Measurements from ENCODE around the gene ASL.
"Not testable (repeated sequence)": the region's sequence is repeated elsewhere in the genome, so short reads cannot be mapped to it uniquely, and the experiment has no call there.

ASL gene

DNA sequence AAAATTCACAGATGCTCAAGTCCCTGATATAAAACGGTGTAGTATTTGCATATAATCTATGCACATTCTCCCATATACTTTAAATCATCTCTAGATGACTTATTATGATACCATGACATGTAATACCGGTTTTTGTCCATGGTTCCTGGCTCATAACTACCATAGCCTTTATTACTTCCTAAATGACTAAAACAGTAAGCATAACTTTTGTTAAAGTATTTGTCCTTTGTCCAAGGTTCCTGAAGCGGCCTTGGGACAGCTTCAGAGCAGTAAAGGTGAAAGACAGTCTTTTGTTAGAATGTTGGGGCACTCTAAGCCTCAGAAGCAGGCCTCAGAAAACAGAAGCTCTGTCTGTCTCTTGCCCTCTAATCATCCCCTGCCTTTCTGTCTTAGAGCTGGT lies 43.0 kb downstream of the ASL start:
- DNase-seq (ENCODE audit: low read depth in 3 of 3, low spot score in 1 of 3) = no peak

DNA sequence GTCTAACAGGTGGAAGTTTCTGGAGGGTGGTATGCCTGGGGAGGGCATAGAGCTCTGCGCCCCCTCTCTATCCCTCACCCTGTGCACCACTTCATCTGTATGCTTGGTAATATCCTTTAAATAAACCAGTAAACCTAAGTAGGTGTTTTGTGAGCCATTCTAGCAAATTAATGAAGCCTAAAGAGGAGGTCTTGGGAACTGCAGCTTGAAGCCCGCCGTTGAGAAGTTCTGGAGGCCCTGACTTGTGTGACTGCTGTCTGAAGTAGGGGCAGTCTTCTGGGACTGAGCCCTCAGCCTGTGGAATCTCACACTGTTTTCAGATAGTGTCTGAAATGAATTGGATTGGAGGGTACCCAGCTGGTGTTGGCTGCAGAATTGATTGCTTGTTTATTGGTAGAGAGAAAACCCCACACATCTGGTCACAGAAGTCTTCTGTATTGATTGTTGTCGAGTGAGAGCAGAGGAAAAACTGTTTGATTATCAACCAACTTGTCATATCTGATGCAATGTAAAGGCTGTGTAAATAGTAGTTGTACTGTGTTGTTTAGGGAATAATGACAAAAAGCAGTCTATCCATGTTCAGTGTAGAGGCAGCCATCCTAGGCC lies 43.7 kb downstream of the ASL start:
- DNase-seq (ENCODE audit: low read depth in 3 of 3, low spot score in 1 of 3) = no peak

DNA sequence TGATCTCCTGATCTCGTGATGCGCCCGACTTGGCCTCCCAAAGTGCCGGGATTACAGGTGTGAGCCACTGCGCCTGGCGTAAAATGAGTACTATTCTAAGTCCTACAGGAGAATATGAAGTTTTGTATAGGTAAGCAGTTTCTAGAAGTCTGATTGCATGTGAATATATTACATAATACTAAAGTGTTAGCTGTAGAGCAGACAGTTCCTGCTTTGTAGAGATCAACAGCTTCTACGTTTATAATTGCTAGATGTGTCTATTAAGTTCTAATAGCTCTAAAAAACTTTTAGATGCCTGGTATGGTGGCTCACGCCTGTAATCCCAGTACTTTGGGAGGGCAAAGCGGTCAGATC lies 47.5 kb downstream of the ASL start:
- no peak for DNase-seq (ENCODE audit: low read depth in 3 of 3, low spot score in 1 of 3)

DNA sequence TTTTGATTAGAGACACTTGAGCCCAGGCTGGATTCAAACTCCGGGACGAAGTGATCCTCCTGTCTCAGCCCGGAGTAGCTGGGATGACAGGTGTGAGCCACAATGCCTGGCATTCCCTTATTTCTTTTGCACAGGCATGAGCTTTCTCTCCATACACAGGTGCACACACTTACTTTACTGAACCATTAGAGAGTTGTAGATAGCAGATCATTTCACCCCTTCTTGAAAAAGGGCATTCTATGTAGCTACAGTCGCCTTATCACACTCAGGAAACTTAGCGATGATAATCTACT lies 48.9 kb downstream of the ASL start:
- DNase-seq (ENCODE audit: low read depth in 3 of 3, low spot score in 1 of 3) = not testable (repeated sequence)

DNA sequence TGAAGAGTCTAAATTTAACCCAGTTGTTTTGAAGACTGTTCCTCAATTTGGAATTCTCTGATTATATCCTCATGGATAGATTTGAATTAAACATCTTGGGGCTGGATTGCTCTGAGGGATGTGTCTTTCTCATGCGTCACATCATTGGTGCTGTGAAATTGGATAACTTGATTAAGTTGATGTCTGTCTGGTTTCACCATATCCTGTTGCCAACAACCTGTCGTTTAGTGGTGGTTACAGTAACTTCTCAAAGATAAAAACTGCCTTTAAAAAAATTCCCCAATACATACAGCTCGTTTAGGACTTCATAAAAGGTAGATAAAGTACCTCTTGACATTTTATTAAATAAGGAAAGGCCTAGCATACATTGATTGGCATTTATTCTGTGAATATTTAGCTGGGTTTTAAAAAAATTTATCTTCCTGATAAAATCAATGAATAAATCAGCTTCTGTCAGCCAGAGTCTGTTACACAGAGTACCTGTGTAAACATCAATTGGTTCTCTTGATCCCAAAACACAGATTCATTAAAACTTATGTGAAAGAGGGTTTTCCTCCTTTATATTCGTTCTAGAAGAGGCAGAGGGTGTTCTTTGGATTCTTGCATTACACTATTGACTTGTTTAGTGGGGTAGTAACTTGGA lies 49.6 kb downstream of the ASL start:
- no peak for DNase-seq (ENCODE audit: low read depth in 3 of 3, low spot score in 1 of 3)

DNA sequence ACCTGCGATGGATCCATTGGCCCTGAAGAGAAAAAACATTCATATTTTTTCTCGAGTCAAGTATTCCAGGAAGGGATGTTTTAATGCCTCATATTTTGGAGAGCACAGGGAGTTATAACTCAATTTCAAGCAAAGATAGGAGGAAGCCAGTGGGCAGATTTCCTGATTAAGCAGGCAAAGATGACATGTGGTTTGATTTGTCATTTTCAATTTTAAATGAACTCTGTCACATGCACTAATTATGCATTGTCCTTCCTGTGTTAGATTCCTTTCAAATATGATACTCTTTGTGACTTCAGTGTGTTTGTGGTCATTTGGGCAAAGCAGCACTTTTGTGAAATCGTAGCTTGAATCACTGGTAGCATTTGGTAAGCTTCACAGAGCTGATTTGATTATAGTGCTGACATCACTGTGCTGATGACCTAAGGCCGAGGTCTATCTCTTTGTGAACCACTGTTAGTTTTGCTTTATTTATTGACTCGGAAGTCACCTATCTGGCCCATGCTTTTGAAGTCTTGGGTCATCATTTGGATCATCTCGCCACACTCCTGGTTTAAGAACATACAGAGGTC lies 50.2 kb downstream of the ASL start:
- DNase-seq (ENCODE audit: low read depth in 3 of 3, low spot score in 1 of 3) = not testable (repeated sequence)

DNA sequence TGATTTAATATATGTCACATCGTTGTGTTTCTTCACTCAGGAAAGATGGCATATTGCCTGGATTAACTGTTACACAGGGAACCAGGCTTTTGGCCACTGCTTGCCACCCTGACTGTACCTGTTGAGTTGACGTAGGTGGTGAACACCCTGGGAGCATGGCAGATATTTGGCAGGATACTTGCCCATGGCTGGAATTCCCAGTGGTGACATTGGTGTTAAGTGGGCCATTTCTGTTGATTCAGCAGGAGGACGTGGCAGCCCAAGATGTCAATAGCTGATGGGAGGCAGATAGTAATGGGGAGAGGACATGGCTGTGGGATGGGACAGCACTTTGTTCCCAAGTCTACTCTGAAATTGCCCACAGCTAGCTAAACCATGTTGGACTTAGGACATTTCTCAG lies 51.6 kb downstream of the ASL start:
- not testable (repeated sequence) for DNase-seq (ENCODE audit: low read depth in 3 of 3, low spot score in 1 of 3)

DNA sequence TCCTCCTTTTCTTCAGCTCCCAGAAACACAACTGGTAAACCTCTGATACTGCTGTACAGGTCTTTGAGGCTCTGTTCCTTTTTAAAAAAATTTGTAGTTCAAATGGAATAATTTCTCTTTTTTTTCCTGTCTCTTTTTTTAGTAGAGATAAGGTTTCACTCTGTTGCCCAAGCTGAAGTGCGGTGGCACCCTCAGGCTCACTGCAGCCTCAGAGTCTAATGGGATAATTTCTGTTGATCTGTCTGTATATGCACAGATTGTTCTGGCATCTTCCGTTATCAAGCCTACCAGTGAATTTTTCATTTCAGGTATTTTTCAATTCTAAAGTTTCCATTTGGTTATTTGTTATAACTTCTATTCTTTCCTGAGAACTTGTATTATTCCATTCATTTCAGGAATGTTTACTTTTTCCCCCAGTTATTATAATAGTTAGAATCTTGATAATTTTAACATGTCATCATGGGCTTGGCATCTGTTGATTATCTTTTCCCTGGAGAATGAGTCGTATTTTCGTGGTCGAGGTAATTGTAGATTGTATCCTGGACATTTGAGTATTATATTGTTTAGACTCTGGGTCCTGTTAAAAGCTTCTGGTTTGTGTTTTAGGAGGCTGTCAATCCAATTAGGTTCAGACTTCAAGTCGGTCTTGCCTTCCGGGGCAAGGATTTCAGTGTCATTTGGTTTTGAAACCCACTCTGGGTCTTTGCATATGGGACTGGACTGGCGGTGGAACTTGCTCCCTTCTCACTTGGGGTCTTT lies 63.6 kb downstream of the ASL start:
- no peak for DNase-seq (ENCODE audit: low read depth in 3 of 3, low spot score in 1 of 3)

DNA sequence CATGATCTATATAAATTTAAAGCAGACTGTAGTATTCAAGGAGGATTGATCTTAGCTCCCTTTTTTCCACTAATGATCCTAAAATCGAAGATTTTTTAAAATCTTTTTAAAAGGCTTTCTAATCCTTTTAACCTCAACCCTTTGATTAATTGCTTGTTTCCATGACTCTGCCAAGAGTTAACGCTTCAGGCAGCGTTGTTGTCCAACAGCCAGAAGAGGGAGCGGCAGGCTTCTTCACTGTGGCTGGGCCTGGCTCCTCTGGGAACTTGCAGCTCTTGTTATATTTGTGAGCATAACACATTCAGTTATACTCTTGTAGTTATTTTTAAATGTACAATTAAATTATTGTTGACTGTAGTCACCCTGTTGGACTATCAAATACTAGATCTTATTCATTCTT lies 65.3 kb downstream of the ASL start:
- DNase-seq (ENCODE audit: low read depth in 3 of 3, low spot score in 1 of 3) = no peak

DNA sequence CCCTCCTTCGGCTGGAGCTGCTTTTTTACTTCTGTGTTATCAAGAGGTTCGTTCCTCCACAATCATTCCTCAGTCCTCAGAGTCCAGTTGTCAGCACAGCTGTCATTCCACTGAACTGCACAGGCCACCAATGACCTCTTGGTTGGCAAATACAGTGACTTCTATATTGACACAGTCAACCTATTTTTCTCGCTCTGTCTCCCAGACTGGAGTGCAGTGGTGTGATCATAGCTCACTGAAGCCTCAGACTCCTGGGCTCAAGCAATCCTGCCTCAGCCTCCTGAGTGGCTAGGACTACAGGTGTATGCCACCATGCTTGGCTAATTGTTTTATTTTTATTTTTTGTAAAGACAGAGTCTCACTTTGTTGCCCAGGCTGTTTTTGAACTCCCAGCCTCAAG lies 66.7 kb downstream of the ASL start:
- no peak for DNase-seq (ENCODE audit: low read depth in 3 of 3, low spot score in 1 of 3)

DNA sequence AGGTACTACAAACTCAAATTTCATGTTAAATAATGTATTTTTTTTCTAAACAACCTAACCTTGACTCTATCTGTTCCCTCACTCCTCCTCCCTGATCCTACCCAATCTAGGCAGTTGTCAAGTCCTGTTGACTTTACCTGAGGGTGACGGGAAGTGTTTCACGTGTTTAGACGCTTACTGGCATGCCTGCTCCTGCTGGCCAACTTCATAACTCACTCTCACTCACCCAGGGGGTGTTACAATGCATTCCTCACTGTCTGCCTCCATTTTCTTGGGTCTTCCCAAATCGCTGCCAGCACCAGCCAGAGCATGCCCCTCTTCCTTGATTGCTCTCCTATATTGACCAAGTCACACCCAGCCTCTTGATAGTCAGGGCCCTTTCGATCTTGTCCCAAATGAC lies 67.4 kb downstream of the ASL start:
- DNase-seq (ENCODE audit: low read depth in 3 of 3, low spot score in 1 of 3) = no peak

Measured in stimulated activated CD4-positive, alpha-beta T cell treated with anti-CD3 and anti-CD28 coated beads, TNF-alpha, amount 100 ng/mL, for 1 hour (primary cell).